Colonic mucosa (tissue), 4 donors: Measurements from ENCODE around the gene CLPSL1. TPM values are rescaled to one million over a fixed set of nuclear protein-coding genes. Genes with fewer than 3 reads are reported as not detected.

Source experiments
- DNase-seq: peaks from one replicate; pipeline ENCODE4 v3.0.0-alpha.2; 2020
- H3K27ac ChIP-seq: fragments of 200-600 bp; one replicate; pipeline ENCODE4 v1.8.0; 2021
- H3K27me3 ChIP-seq: fragments of 200-600 bp; one replicate; pipeline ENCODE4 v1.8.0; 2021
- H3K36me3 ChIP-seq: fragments of 200-600 bp; one replicate; pipeline ENCODE4 v1.8.0; 2021
- H3K4me1 ChIP-seq: fragments of 200-600 bp; one replicate; pipeline ENCODE4 v1.8.0; 2021; ENCODE audit warnings: mild to moderate bottlenecking
- H3K4me3 ChIP-seq: fragments of 200-600 bp; one replicate; pipeline ENCODE4 v1.8.0; 2021
- H3K9ac ChIP-seq, 2 donors: one replicate each; pipeline ENCODE4 v1.7.0; 2013; ENCODE audit warnings: control low read depth in 2 of 2, low read depth in 2 of 2, low read length in 2 of 2
- H3K9me3 ChIP-seq: fragments of 200-600 bp; one replicate; pipeline ENCODE4 v1.8.0; 2021
- intact Hi-C: fragments of 100-400 bp; cut with DNase I; formaldehyde crosslinking; loops from one replicate; pipeline ENCODE4 v1.14.1; 2022
- total RNA-seq, 2 donors: library from RNA; stranded (reverse); fragmentation: NEBNext Ultra II Directional in 1 of 2; extraction: Animal tissue kit (Norgen Biotek cat#: 25700) in 1 of 2; gene quantifications; one replicate each; pipeline ENCODE4 v1.2.1, GENCODE V29; 2021
- TF ChIP-seq, protein P1 (sequence below): fragments of 200-600 bp; IDR thresholded peaks from one replicate; pipeline ENCODE4 v1.8.0; 2022; ENCODE audit warnings: antibody characterized with exemption, mild to moderate bottlenecking
- donor health status: healthy.
- donor health status: DM: no; HTN: no; CAD: no.
- donor health status: DM: no; HTN: no; CAD: no.

Gene CLPSL1
- total RNA-seq, 2 donors from 2014 or later = not detected

DNA sequence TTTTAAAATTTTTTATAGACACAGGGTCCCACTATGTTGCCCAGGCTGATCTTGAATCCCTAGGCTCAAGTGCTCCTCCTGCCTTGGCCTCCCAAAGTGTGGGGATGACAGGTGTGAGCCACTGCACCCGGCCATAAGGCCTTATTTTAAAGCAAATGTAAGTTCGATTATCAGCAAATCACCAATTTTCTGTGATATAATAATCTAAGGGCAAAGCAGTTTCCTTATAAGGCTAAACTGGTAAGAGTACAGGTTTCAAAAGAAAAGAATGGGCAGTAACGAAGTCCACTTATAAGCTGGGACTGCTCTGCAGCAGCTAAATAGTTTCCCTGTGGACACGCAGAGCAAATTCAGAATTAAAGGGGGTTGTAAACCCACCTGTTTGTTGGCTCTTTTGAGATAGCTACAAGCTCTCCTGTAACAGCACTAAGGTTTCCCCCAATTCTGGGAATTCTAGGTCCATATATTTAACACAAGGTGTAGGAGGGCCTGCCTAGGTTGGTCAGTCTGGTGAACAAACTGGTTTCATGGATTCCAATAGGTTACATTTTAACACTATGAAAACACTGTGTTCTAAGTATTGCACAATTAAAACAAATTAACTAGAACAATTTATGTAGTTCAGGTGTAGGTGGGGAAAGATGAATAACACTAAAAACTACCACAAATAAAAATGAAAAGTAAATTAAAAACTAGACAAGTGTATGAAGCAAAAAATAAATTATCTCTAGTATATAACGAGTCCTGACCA is 50.6 kb downstream of the CLPSL1 start:
- no peak overlapping the region for H3K27ac ChIP-seq
- H3K9ac ChIP-seq = no peak overlapping the region
- no peak overlapping the region for H3K4me3 ChIP-seq
- H3K9me3 ChIP-seq = no peaks in the 10 kb centered on the region
- TF ChIP-seq, protein P1, sequence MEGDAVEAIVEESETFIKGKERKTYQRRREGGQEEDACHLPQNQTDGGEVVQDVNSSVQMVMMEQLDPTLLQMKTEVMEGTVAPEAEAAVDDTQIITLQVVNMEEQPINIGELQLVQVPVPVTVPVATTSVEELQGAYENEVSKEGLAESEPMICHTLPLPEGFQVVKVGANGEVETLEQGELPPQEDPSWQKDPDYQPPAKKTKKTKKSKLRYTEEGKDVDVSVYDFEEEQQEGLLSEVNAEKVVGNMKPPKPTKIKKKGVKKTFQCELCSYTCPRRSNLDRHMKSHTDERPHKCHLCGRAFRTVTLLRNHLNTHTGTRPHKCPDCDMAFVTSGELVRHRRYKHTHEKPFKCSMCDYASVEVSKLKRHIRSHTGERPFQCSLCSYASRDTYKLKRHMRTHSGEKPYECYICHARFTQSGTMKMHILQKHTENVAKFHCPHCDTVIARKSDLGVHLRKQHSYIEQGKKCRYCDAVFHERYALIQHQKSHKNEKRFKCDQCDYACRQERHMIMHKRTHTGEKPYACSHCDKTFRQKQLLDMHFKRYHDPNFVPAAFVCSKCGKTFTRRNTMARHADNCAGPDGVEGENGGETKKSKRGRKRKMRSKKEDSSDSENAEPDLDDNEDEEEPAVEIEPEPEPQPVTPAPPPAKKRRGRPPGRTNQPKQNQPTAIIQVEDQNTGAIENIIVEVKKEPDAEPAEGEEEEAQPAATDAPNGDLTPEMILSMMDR = no peak
- intact Hi-C loops = no loop called here
- no peaks in the 10 kb centered on the region for H3K36me3 ChIP-seq
- H3K27me3 ChIP-seq = no peaks in the 10 kb centered on the region
- DNase-seq = no peak
- H3K4me1 ChIP-seq = no peaks in the 10 kb centered on the region

DNA sequence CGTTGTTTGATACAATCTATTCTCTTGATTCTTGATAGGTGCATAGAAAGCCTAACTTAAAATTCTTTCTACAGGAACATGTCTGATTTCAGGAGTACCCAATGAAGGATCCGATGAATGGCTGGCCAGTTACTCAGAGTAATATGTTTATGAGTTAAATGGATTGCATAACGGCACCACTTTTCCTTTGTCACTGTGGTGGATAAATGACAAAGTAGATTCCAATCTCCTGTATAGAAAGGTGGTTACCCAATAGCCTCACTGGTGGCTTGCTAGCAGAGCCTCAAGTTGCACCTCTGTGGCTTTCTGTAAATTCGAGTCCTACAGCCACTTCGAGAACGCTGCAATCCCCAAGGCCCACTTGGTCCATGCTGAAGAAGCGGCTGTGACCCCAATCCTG is 52.7 kb downstream of the CLPSL1 start:
- peaks cover 9% of the 10 kb centered on the region for H3K36me3 ChIP-seq

More for the DNA sequence above, 52.7 kb downstream of the CLPSL1 start:
- Histone ChIP-seq H3K27me3 (no peaks in the 10 kb centered on the region), H3K4me1 (no peaks in the 10 kb centered on the region), H3K9me3 (no peaks in the 10 kb centered on the region), H3K27ac (no peak overlapping the region), H3K4me3 (no peak overlapping the region), H3K9ac (no peak overlapping the region)
- TF ChIP-seq, protein P1 = no peak
- no peak for DNase-seq
- intact Hi-C loops = no loop called here

Other genes with a start within 250 kb of the CLPSL1 start
- 10 to 100 TPM; 29.1 to 54.7 TPM for gene FKBP5, start 92.1 kb upstream of the CLPSL1 start, total RNA-seq
- gene ARMC12, start 44.0 kb upstream of the CLPSL1 start, total RNA-seq = under 1 TPM in 1 of 2 donors, not detected in 1; 0.30 TPM
- gene CLPSL2, start 4.4 kb upstream of the CLPSL1 start, total RNA-seq = not detected
- 10 to 100 TPM in 1 of 2 donors, not detected in 1; 13.7 TPM for gene CLPS, start 16.3 kb downstream of the CLPSL1 start, total RNA-seq
- not detected for gene LHFPL5, start 24.3 kb downstream of the CLPSL1 start, total RNA-seq
- gene SRPK1, start 140.1 kb downstream of the CLPSL1 start, total RNA-seq = 100 to 1,000 TPM in 1 of 2 donors, 10 to 100 TPM in 1; 89.4 to 111 TPM
- gene SLC26A8, start 243.6 kb downstream of the CLPSL1 start, total RNA-seq = under 1 TPM in 1 of 2 donors, not detected in 1; 0.27 TPM
- 10 to 100 TPM; 62.2 to 76.1 TPM for gene MAPK14, start 246.8 kb downstream of the CLPSL1 start, total RNA-seq